SK-N-SH (cell line): ENCODE results near the gene RBM15B. TPM values are rescaled to one million over a fixed set of nuclear protein-coding genes. Genes with fewer than 3 reads are reported as not detected.

ENCODE experiments used
- CTCF ChIA-PET: fragments of 300-600, 350-600 bp; formaldehyde crosslinking; extraction: SDS; loops from one replicate; lab custom pipeline; 2021; lab: Yijun Ruan, JAX
- POLR2A ChIA-PET: fragments of 350-600 bp; sonication (Branson Sonifier 250); formaldehyde crosslinking; extraction: SDS; loops from one replicate; lab custom pipeline; 2020; ENCODE audit warnings: antibody characterized with exemption, inconsistent platforms; lab: Yijun Ruan, JAX
- DNase-seq: peaks from one replicate; pipeline ENCODE4 v3.0.0; 2012
- H2AFZ ChIP-seq: fragments of 200-600 bp; sonication (generic); 2 replicates; pipeline ENCODE4 v1.8.1; 2016; ENCODE audit warnings: antibody characterized with exemption, mild to moderate bottlenecking, low read depth
- H3F3A ChIP-seq: fragments of 200-600 bp; sonication (generic); replicated peaks from 2 replicates; pipeline ENCODE3; 2016; ENCODE audit warnings: antibody characterized with exemption, mild to moderate bottlenecking; ENCODE audit not compliant: insufficient read depth
- H3K27ac ChIP-seq, 2 experiments: fragments of 200-500 bp in 1 of 2; fragments of 200-600 bp in 1 of 2; sonication (Bioruptor generic) in 1 of 2; sonication (generic), shearing (Covaris generic) in 1 of 2; 2 replicates each; pipeline versions ENCODE4 v1.5.1 to v1.6.1; 2014 to 2016; ENCODE audit warnings: low read depth in 2 of 2, inconsistent platforms in 1 of 2, low read length in 1 of 2, mild to moderate bottlenecking in 1 of 2, mixed read lengths in 1 of 2
- H3K27me3 ChIP-seq: fragments of 200-600 bp; sonication (generic), shearing (Covaris generic); 2 replicates; pipeline ENCODE4 v1.6.1; 2016; ENCODE audit warnings: mixed run types; ENCODE audit not compliant: insufficient read depth
- H3K36me3 ChIP-seq, 2 experiments: fragments of 200-500 bp in 1 of 2; fragments of 200-600 bp in 1 of 2; sonication (Bioruptor generic) in 1 of 2; sonication (generic) in 1 of 2; replicated peaks in 1 of 2; 2 replicates each; pipeline versions ENCODE3 to v1.5.1; 2014 to 2016; ENCODE audit warnings: low read length in 1 of 2, mild to moderate bottlenecking in 1 of 2; ENCODE audit not compliant: insufficient read depth in 2 of 2, control insufficient read depth in 1 of 2
- H3K4me1 ChIP-seq, 2 experiments: fragments of 200-500 bp in 1 of 2; fragments of 200-600 bp in 1 of 2; sonication (Bioruptor generic) in 1 of 2; sonication (generic), shearing (Covaris generic) in 1 of 2; 2 replicates each; pipeline versions ENCODE4 v1.5.1 to v1.6.1; 2014 to 2016; ENCODE audit warnings: low read depth in 1 of 2, low read length in 1 of 2, mixed run types in 1 of 2; ENCODE audit not compliant: insufficient read depth in 2 of 2, control insufficient read depth in 1 of 2
- H3K4me2 ChIP-seq: fragments of 200-600 bp; sonication (generic), shearing (Covaris generic); 2 replicates; pipeline ENCODE4 v1.6.1; 2017; ENCODE audit warnings: mixed run types
- H3K4me3 ChIP-seq, 2 experiments: fragments of 200-500 bp in 1 of 2; fragments of 200-600 bp in 1 of 2; sonication (Bioruptor generic) in 1 of 2; sonication (generic), shearing (Covaris generic) in 1 of 2; 2 replicates each; pipeline versions ENCODE4 v1.5.1 to v1.8.1; 2014 to 2016; ENCODE audit warnings: low read depth in 2 of 2, inconsistent platforms in 1 of 2, low read length in 1 of 2, mild to moderate bottlenecking in 1 of 2, mixed read lengths in 1 of 2, moderate library complexity in 1 of 2
- H3K79me2 ChIP-seq: fragments of 200-600 bp; sonication (generic); 2 replicates; pipeline ENCODE4 v1.8.1; 2017; ENCODE audit warnings: mild to moderate bottlenecking; ENCODE audit not compliant: insufficient read depth
- H3K9ac ChIP-seq: fragments of 200-600 bp; sonication (generic); 2 replicates; pipeline ENCODE4 v1.6.1; 2017; ENCODE audit warnings: mixed run types
- H3K9me2 ChIP-seq: fragments of 200-600 bp; sonication (generic); 2 replicates; pipeline ENCODE4 v1.6.1; 2017; ENCODE audit warnings: mixed run types
- H3K9me3 ChIP-seq: fragments of 200-600 bp; sonication (generic); 2 replicates; pipeline ENCODE4 v1.6.1; 2017; ENCODE audit warnings: mixed run types, mild to moderate bottlenecking, moderate library complexity
- H4K20me1 ChIP-seq: fragments of 200-600 bp; sonication (generic); 2 replicates; pipeline ENCODE4 v1.6.1; 2017; ENCODE audit warnings: mild to moderate bottlenecking, mixed run types; ENCODE audit not compliant: insufficient read depth
- CHD2 ChIP-seq: fragments of 150-350 bp; IDR thresholded peaks from 2 replicates; pipeline ENCODE4 v1.6.1; 2018; ENCODE audit warnings: low read length; ENCODE audit not compliant: partially characterized antibody
- ELF1 ChIP-seq: IDR thresholded peaks from 2 replicates; pipeline ENCODE4 v1.4.0; 2012
- GATA2 ChIP-seq: sonication (generic); formaldehyde crosslinking; IDR thresholded peaks from 2 replicates; pipeline ENCODE4 v1.5.0; 2020; ENCODE audit warnings: mild to moderate bottlenecking, missing genetic modification reagents
- JUND ChIP-seq: IDR thresholded peaks from 2 replicates; pipeline ENCODE4 v1.4.0; 2012
- MEF2A ChIP-seq: IDR thresholded peaks from 2 replicates; pipeline ENCODE4 v1.4.0; 2012; ENCODE audit warnings: low read depth, borderline replicate concordance
- MXI1 ChIP-seq: IDR thresholded peaks from 2 replicates; pipeline ENCODE4 v1.6.1; 2012; ENCODE audit warnings: mild to moderate bottlenecking, low read depth, low read length, improper control_type of control experiment
- POLR2AphosphoS5 ChIP-seq: IDR thresholded peaks from 2 replicates; pipeline ENCODE4 v1.6.1; 2012; ENCODE audit warnings: low read depth, low read length
- RCOR1 ChIP-seq: fragments of 150-350 bp; IDR thresholded peaks from 2 replicates; pipeline ENCODE4 v1.6.1; 2017; ENCODE audit warnings: antibody characterized with exemption, low read length
- RFX5 ChIP-seq: IDR thresholded peaks from 2 replicates; pipeline ENCODE4 v1.6.1; 2012; ENCODE audit warnings: mild to moderate bottlenecking, improper control_type of control experiment, low read length
- RXRA ChIP-seq: IDR thresholded peaks from 2 replicates; pipeline ENCODE4 v1.4.0; 2012; ENCODE audit warnings: low read depth, mild to moderate bottlenecking, borderline replicate concordance
- SIN3A ChIP-seq: IDR thresholded peaks from 2 replicates; pipeline ENCODE4 v1.6.1; 2012; ENCODE audit warnings: low read depth, mild to moderate bottlenecking, low read length, moderate library complexity, borderline replicate concordance
- SMC3 ChIP-seq: IDR thresholded peaks from 2 replicates; pipeline ENCODE4 v1.6.1; 2012; ENCODE audit warnings: low read depth, low read length, improper control_type of control experiment
- TAF1 ChIP-seq: IDR thresholded peaks from 2 replicates; pipeline ENCODE4 v1.6.1; 2012; ENCODE audit warnings: low read depth, mild to moderate bottlenecking, low read length, moderate library complexity, borderline replicate concordance
- TEAD4 ChIP-seq: IDR thresholded peaks from 2 replicates; pipeline ENCODE4 v1.4.0; 2012; ENCODE audit warnings: mild to moderate bottlenecking, borderline replicate concordance; ENCODE audit not compliant: insufficient read depth
- YY1 ChIP-seq: IDR thresholded peaks from 2 replicates; pipeline ENCODE4 v1.4.0; 2012; ENCODE audit warnings: low read depth, mild to moderate bottlenecking
- WGBS: methylation state at CpG from one replicate; pipeline ENCODE4 v1.1.6; 2017; ENCODE audit warnings: low lambda C conversion rate; 5-methylcytosine and 5-hydroxymethylcytosine counted together
- polyA plus RNA-seq, 3 experiments: library from polyadenylated mRNA; depleted of rRNA; stranded (reverse); fragments of >200 nt; gene quantifications; 2 replicates each; pipeline ENCODE4 v1.2.3, GENCODE V29; 2012
- TF ChIP-seq, protein P1 (sequence below): fragments of 150-350 bp; IDR thresholded peaks from 2 replicates; pipeline ENCODE4 v1.6.1; 2017; ENCODE audit warnings: antibody characterized with exemption, low read length, low read depth, borderline replicate concordance
- TF ChIP-seq, protein P2 (sequence below): IDR thresholded peaks from 2 replicates; pipeline ENCODE4; 2012
- TF ChIP-seq, protein P3 (sequence below): fragments of 200-600 bp; sonication (generic); IDR thresholded peaks from 2 replicates; pipeline ENCODE4 v1.6.1; 2017; ENCODE audit warnings: antibody characterized with exemption, mild to moderate bottlenecking, moderate library complexity

Gene RBM15B
- polyA plus RNA-seq, 1 of the 3 experiments (the other 2 are of a cell fraction): 17.0 TPM

DNA sequence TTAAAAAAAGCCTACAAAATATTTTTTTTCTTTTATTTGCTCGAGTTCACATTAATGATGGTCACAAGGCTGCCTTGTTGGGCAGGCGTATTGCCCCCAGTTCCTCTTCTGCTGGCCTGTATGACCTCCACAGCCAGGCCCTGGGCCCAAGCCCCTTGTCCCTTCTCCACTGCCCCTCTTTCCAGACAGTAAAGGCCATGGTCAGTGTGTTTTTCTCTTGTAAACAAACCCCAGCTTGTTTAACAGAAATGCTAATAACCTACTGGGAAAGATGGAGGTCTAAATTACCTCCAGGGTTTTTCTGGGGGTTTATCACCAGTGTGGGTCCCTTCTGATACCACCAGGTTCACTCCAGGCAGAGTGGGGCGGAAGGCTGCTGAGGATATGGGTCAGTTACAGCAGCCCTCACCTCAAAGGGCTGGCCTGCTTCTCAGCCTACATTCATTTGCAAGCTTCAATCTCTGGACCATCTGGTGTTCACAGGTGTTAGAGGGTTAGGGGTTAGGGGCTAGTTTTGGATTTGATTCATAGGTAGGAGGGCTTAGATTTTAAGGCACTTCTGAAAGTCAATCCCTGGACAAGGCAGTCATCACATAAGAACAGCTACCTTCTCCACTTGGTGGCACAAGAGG is 8.0 kb upstream of the RBM15B start:
- TF ChIP-seq ELF1 (no peak), GATA2 (CRISPR knock-in tag) (no peak), RXRA (no peak), MXI1 (no peak), SIN3A (no peak), SMC3 (no peak), CHD2 (no peak), POLR2AphosphoS5 (no peak), TEAD4 (no peak), RCOR1 (no peak), MEF2A (no peak), TAF1 (no peak), YY1 (no peak), RFX5 (no peak), JUND (no peak)
- TF ChIP-seq, protein P1, sequence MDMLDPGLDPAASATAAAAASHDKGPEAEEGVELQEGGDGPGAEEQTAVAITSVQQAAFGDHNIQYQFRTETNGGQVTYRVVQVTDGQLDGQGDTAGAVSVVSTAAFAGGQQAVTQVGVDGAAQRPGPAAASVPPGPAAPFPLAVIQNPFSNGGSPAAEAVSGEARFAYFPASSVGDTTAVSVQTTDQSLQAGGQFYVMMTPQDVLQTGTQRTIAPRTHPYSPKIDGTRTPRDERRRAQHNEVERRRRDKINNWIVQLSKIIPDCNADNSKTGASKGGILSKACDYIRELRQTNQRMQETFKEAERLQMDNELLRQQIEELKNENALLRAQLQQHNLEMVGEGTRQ: no peak
- TF ChIP-seq, protein P2, sequence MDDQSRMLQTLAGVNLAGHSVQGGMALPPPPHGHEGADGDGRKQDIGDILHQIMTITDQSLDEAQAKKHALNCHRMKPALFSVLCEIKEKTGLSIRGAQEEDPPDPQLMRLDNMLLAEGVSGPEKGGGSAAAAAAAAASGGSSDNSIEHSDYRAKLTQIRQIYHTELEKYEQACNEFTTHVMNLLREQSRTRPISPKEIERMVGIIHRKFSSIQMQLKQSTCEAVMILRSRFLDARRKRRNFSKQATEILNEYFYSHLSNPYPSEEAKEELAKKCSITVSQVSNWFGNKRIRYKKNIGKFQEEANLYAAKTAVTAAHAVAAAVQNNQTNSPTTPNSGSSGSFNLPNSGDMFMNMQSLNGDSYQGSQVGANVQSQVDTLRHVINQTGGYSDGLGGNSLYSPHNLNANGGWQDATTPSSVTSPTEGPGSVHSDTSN: no peak
- TF ChIP-seq, protein P3, sequence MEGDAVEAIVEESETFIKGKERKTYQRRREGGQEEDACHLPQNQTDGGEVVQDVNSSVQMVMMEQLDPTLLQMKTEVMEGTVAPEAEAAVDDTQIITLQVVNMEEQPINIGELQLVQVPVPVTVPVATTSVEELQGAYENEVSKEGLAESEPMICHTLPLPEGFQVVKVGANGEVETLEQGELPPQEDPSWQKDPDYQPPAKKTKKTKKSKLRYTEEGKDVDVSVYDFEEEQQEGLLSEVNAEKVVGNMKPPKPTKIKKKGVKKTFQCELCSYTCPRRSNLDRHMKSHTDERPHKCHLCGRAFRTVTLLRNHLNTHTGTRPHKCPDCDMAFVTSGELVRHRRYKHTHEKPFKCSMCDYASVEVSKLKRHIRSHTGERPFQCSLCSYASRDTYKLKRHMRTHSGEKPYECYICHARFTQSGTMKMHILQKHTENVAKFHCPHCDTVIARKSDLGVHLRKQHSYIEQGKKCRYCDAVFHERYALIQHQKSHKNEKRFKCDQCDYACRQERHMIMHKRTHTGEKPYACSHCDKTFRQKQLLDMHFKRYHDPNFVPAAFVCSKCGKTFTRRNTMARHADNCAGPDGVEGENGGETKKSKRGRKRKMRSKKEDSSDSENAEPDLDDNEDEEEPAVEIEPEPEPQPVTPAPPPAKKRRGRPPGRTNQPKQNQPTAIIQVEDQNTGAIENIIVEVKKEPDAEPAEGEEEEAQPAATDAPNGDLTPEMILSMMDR: no peak
- peaks cover 5 to 7% of the 10 kb centered on the region in 2 experiments for H3K36me3 ChIP-seq
- ChIA-PET POLR2A (interaction anchor here (1.3 kb wide), 1 partner anchor 814 kb away, joined by 5 read pairs; the partner anchor contains the start of gene HEMK1), CTCF (interaction anchor here (0.6 to 1.9 kb wide), 6 partner anchors 11 to 816 kb away, joined by 3 to 7 read pairs (median 4); no protein-coding TSS in a partner anchor)
- H3K27me3 ChIP-seq: no peaks in the 10 kb centered on the region
- H3K4me1 ChIP-seq: peaks cover 21 to 26% of the 10 kb centered on the region in 2 experiments
- H3K4me3 ChIP-seq: peak overlapping the region in 1 of 2 experiments; percentile 84; a peak in 3 of 4 replicates
- H3F3A ChIP-seq: peaks cover 9% of the 10 kb centered on the region
- DNase-seq: no peak
- no peaks in the 10 kb centered on the region for H4K20me1 ChIP-seq
- peak overlapping the region; percentile 80 for H3K4me2 ChIP-seq
- H3K79me2 ChIP-seq: peaks cover 48% of the 10 kb centered on the region
- H3K9me2 ChIP-seq: no peaks in the 10 kb centered on the region
- H3K27ac ChIP-seq: no peak overlapping the region
- WGBS: 79% methylated on average over 3 of the region's 3 CpGs
- H3K9me3 ChIP-seq: no peaks in the 10 kb centered on the region
- H3K9ac ChIP-seq: no peak overlapping the region
- H2AFZ ChIP-seq: no peak overlapping the region
